ENCODE results near the gene SLC25A14.

SLC25A14 gene

DNA sequence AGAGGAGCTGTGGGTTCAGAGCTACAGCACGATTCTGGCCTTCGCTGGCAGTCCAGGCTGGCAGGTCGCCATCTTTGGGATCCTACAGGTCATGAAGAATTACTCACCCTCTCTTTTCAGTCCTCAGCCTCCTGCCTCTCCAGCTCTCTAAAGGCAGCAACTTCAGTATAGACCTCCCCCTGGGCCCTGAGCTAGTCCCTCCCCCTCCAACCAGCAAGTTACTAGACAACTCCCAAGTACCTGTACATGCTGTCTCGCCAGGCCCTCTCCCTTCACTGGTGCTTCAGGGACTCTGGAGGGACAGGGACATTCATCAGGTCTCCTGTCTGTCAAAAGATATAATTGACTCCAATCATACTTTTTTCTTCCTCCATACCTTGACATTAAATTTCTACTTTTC lies 45.8 kb downstream of the SLC25A14 start, which contains the start of gene GPR119:
Gene GPR119 (minus strand): TSS at position 155 of the 400 bp plus-strand sequence. CDS start 227 bp downstream, outside the sequence.
- no peak for DNase-seq

DNA sequence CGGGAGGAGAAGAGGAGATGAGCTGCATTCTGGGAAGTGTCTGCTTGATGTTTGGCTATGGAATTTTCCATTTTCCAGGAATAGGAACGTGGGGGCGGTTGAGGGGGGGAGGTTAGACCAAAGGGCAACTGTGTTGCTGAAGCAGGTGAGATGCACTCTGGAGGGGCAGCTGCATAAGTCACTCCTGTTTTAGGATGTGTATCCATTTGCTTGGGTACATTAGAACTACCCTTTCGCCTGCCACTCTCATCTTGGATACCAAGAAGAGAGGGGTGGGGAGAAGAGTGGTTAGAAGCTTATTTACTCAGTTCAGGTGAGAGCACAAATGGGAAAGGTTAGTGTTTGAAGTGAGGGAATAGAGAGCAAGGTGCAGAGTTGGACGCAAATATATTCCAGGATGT lies 46.7 kb downstream of the SLC25A14 start:
- no peak for DNase-seq

DNA sequence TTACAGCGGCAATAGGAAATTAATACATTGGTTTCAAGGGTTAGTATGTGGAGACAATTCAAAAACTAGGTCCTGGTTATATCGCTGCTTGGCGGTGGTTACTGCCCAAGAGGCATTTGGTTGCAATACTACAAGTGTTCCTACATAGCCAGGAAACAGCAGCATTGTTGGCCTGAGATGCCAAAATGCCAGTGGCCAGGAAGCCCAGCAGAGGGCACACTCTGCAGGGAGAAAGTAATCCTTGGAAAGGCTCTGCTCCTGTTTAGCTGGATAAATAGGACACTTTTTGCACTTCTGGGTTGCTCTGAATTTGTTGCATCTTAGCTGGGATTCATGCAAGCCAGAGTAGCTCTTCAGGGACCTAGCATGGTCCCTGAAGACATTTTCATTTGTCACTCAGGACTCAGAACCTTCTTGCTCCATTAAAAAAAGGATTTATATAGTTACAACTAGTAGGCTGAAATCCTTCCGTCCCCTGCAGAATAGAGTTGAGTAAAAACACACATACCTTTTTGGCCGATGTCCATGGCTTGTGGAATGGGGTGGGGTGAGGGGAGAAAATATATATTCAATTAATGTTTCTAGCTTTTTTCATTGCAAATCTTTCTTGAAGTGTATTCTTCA lies 53.8 kb downstream of the SLC25A14 start:
- DNase-seq, result peak; percentile 1

DNA sequence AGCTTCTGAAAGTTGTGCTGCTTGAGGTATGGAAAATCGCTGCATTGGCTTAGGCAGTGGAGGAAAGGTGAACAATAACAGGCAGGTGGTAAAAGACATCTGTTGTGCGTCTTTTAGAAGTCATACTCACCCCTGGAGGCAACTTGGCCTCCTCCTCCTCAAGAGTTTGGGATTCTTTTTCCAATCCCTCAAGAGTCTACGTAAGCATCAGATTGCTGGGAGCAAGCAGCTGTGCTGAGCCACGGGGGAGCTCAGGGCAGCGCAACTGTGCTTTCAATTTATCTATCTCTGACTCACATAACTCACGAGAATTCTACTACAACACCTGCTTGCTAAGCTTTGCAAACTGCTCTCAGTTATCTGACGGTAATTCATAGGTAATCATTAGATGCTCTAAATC lies 55.6 kb downstream of the SLC25A14 start:
- no peak for DNase-seq

DNA sequence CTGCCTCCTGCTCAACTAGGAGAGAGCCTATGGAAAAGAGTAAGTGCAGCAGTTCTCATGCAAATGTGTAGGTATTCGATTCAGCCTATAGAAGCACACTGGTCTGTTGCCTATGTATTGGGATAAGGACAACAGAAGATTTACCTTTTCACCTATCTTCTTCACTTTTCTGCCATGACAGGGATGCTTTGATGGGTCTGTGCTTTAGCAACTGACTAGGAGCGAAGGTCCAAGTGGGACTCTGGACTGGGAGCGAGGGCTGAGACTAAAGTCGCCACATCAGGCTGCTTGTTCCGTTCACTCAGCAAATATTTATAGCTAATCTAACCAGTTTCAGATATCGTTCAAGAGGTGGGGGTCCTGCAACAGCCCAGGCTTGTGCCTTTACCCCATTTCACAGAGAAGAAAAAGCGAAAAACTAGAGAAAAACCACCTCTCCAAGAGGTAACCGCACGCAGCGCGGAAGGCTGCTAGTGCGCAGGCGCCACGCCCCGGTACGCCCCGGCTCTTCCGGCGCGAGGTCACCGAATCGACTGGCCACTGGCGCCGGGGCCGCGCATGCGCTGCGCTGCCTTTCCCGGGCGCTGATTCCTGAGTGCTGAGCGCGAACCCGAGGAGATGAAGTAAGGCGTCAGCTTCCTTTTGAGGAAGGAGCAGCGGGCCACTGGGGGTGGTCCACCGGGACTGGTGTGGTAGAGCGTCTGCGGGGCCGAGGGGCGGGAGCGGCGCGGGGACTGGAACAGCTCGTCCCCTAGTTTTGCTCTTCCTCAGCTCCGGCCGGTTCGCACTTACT lies 61.9 kb downstream of the SLC25A14 start, which contains the start of gene RBMX2:
Gene RBMX2 (plus strand): TSS at position 573 of the 793 bp plus-strand sequence. CDS start 46 bp downstream, at position 619.
- DNase-seq, result peak; percentile 67

DNA sequence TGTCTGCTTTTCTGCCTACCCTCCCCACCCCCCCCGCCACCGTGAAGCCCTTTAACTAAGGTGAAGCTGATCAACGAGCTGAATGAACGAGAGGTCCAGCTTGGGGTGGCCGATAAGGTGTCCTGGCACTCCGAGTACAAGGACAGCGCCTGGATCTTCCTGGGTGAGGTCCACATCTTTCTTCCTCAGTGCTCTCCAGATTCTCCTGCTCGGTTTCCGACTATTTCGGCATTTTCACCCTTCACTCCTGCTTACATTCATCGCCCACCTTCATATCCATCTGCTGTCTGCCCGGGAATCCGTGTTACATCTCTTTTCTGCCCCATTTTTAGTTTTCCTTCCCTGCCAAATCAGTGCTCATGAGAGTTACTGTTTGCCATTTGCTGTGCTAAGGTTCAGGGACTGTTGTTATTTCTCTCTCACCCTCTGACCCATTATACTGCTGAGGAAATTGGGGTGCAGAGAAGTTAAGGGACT lies 62.5 kb downstream of the SLC25A14 start:
- peak; percentile 1 for DNase-seq

DNA sequence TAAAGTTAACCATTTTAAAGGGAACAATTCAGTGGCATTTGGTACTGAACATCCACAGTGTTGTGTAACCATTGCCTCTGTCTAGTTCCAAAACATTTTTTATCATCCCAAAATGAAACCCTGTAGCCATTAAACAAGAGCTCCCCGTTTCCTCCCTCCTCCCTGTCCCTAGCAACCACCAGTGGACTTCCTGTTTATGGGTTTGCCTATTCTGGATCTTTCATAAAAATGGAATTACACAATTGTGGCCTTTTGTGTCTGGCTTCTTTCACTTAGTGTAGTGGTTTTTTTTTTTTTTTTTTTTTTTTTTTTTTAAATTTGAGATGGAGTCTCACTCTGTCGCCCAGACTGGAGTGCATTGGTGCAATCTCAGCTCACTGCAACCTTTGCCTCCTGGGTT lies 73.7 kb downstream of the SLC25A14 start:
- no peak for DNase-seq

DNA sequence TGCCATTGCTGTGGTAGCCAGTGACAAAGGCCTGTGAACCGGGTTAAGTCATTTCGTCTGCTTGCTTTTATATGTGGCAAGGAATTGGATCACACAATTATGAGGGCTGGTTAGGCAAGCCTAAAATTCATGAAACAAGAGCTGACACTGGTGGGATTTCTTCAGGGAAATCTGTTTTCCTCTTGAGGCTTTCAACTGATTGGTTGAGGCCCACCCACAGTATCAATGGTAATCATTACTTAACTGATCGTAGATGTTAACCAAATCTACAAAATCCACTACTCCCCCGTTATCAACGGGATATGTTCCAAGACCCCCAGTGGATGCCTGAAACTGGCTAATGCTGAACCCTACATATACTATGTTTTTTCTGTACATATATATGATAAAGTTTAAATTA lies 75.1 kb downstream of the SLC25A14 start:
- no peak for DNase-seq

DNA sequence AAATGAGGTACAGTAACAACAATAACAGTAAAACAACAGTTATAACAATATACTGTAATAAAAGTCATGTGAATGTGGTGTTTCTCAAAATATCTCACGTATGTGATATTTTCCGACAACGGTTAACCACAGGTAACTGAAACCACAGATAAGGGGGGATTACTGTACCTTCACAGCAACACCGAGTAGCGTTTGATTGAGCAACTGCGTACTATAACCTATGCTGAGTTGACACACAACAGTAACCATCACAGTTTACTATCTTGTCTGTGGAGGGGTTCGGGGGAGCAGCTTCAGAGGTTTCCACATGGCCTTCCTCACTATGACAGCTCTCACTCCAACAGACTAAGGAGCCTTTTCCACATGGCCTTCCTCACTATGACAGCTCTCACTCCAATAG lies 75.5 kb downstream of the SLC25A14 start:
- no peak for DNase-seq

DNA sequence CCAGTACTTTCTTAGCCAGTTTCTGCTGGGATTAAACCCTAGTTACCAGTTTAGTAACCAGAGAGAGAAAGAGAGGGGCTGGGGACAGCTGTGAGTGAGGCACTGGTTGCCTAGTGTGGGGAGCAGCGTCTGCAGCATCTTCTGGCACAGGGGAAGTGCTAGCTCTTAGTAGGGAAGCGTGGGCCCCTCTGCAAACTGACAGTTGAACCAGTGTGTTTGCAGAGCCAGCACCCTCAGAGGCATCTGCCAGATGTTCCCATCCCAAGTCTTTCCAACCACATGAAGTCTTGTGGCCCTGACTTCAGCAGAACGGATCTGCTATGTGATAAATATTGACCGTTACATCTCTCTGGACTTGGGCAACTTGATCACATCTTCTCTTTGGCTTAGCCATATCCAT lies 77.1 kb downstream of the SLC25A14 start:
- DNase-seq, result no peak

DNA sequence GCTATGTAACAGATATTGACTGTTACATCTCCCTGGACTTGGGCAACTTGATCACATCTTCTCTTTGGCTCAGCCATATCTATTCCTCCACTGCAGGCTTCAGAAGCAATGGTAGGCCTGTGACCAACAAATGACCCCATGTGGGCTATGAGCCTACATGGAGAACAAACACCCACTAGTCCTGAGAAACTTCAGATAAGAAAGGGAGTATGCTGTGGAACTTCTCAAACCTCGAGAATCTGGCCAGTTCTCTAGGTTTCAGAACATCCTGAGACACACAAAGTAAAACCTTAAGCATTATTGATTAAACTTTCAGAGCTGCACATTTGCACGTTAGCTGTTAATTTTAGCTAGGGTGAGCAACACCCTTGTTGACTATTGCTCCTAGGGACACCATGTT lies 78.3 kb downstream of the SLC25A14 start:
- no peak for DNase-seq

DNA sequence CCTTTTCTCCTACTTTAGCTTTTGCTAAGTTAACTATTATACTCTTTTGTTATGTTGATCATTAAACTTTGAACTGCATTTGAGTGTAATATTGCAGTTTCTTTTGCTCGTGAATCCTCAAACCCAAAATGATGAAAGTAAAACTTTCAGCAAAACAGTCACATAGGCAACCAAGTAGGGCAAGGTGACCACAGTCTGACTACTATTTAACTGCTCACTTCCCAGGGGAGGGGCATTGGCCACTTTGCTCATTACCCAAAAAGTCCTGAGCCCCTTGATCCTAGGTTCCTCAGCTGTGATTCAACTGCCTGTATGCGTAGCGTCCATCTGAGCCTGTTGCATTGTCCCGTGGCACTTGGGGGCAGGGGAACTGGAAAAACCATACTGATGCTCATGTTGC lies 79.0 kb downstream of the SLC25A14 start:
- no peak for DNase-seq

DNA sequence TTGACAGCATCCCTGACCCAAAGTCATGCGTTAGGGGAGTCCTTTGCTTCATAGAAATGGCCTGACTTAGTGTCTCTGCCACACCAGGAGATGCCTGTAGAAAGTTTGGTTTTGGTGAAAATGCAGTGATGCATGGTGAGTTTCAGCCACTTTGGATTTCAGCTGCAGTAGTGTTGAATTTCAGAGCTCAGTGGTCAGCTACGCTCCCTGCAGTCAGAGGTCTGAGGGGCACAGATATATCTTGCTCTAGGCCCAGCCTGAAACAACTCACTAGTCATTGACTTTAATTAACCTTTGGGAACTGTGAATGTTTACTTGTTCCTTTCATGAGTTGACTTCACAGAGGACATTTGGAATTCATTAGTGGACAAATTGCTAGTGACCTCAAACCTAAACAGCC lies 79.5 kb downstream of the SLC25A14 start:
- DNase-seq, result no peak

All from activated naive CD4-positive, alpha-beta T cell treated with Interleukin-2 at 50 U/mL for 16 hours (primary cell).